ENCODE measurements around the gene RNF113B.

Gene RNF113B

DNA sequence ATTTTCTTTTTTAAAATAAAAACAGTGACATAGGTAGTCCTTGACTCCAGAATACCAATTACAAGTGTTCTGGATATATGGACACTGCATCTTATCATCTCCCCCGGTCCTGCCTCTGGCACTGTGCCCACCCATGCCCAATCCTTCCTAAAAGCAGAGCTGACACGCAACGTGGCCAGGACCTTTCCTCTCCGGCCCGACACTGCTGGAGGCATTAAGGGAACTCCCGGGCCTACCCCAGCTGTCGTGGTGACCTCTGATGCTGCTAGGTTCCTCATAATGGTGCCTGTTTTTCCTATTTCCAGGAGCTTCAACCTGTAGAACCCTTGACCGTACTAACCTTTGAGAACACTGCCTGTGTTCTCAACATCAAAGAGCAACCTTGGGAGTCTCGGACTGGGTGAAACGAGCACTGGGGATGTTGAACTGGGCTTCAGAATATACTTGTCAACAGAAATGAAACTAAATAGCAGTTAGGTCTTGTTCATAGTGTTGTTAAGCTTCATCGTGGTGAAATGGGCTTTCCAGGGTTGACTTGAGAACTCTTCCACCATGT is 13.9 kb upstream of the RNF113B start:
- Mint-ChIP-seq H3K4me1 (no peaks in the 10 kb centered on the region), H3K4me3 (no peak overlapping the region), H3K27ac (no peak overlapping the region), H3K9me3 (no peaks in the 10 kb centered on the region), H3K36me3 (no peaks in the 10 kb centered on the region)
- no peak for DNase-seq (ENCODE audit: low spot score in 2 of 2)
- no peak for ATAC-seq

DNA sequence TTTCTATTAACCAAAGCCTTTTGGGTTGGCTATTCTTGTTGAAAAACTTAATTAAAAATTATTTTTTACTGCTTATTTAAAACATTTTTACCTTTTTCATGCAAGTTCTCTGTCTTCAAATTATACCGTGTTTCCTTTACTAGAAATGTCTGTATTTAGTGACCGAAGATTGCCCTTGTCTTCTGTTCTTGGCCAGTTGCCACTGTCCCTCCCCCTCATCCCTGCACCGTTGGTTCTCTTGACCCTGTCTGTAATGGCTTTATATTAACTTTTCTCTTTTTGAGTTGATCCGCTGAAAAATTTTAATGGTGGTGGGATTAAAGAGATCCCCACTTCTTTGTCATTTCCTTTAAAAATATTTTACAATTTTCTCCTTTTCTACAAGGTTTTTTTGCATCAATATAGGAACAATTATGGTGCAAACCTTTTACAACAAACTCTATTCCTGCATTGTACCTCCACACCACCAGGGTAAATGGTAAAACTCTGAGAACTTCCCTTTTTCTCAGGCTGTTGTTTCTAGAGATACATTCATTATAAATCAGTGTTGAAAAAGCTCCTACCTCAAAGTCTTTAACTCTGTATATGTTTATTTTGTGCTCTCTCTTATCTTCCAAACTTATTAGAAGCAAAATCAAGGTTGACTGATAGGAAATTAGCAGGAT is 12.9 kb upstream of the RNF113B start:
- ATAC-seq, result no peak
- Mint-ChIP-seq H3K4me1 (no peaks in the 10 kb centered on the region), H3K9me3 (no peaks in the 10 kb centered on the region), H3K27ac (no peak overlapping the region), H3K36me3 (no peaks in the 10 kb centered on the region), H3K4me3 (no peak overlapping the region)
- DNase-seq (ENCODE audit: low spot score in 2 of 2), result no peak

DNA sequence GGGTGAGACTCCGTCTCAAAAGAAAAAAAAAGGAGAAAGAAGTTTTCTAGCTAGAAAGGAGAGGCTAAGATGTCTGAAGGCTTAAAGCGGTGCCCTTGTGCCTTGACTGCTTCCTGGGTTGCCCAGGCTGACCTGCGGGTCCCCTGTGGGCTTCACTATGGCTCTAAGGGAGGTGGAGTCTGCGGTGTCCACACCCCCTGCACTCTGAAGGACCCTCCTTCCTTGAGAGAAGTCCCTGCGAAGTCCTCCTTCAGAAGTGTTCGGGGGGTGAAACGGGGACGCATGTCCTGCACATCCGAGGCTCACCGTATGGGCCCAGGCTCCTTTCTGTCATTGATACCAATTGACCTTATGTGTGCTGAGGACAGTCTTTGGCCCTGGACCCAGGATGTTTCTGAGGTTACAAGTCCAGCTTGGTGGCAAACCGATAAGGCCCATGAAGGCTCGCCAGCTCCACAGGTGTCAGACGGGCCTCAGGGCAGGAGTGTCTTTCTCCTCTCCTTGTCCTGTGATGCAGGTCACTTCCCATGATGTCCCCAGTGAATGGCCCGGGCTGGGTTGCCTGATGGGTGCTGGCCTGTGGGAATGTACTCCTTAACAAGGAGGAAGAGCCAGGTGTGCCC is 11.6 kb upstream of the RNF113B start:
- no peak overlapping the region for H3K4me3 Mint-ChIP-seq
- DNase-seq (ENCODE audit: low spot score in 2 of 2), result no peak
- no peak for ATAC-seq
- no peaks in the 10 kb centered on the region for H3K4me1 Mint-ChIP-seq
- H3K36me3 Mint-ChIP-seq, result no peaks in the 10 kb centered on the region
- no peaks in the 10 kb centered on the region for H3K9me3 Mint-ChIP-seq
- no peak overlapping the region for H3K27ac Mint-ChIP-seq

DNA sequence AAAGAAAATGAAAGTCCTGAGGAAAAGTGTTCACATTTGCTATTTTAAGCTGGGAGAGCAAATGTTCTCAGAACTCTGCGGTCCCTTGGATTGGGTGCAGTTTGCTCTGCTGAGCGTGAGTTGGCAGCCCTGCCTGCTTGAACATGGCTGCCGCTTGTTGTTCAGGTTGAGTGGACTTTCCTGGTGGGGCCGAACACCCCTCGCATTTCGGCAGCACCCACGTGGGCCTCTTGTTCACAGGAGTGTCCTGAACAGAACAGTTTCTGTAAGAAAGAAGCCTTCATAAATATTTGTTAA is 10.8 kb upstream of the RNF113B start:
- Mint-ChIP-seq H3K4me3 (no peak overlapping the region), H3K9me3 (no peaks in the 10 kb centered on the region), H3K27ac (no peak overlapping the region), H3K36me3 (no peaks in the 10 kb centered on the region), H3K4me1 (no peaks in the 10 kb centered on the region)
- no peak for ATAC-seq
- DNase-seq (ENCODE audit: low spot score in 2 of 2), result no peak

DNA sequence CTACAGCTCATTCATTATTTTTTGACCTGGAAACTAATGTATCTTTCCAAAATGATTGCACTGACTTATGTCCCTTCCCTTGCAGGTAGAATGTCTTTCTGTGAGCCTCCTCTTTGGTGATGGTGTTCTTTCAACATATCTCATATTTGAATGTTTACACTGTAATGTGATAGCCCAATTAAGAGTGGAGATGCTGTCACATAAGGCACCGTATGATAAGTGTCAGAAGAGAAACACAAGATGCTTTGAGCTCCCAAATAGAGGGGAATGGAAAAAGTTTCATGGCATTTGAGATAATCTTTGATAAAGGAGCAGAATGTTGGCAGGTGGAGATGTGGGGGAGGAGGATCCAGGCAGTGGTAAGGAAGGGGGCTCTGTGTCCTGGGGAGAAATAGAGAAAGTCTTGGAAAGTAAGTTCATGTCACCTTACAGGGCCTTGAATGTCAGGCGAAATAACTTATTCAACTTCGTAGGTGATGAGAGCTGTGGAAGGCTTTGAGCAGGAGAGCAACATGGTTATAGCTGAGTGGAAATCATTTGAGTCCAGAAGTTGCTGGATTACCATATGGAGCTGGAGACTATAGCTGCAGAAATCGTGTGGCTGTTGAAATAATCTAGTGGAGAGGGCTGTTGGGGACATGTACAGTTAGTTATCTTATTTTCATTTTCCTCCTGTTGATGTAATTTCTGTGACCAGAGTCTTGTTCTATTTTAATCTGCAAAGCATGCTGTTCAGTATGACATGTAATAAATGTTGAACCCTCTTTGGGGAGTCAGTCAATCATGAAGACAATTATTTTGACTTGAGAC is 10.3 kb upstream of the RNF113B start:
- H3K27ac Mint-ChIP-seq, result no peak overlapping the region
- H3K4me1 Mint-ChIP-seq, result no peaks in the 10 kb centered on the region
- ATAC-seq, result no peak

DNA sequence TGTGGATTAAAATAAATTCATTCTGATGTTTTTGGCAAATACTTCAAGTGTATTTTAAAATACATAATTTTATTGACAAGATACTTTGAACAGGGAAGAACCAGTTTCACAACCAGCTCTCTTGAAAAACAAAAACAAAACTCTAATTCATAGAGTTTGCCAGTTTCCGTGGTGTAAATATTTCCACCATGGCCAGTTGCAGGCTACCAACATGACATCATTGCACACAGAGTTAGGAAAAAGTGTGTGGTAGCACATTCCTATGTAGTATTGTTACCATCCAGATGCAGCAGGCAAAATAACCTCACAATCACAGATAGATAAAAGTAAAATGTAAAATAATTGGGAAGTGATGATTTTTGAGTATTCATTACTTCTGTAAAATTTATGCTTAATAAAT is 7.7 kb upstream of the RNF113B start:
- Mint-ChIP-seq H3K4me1 (no peaks in the 10 kb centered on the region), H3K36me3 (no peaks in the 10 kb centered on the region), H3K4me3 (no peak overlapping the region), H3K27ac (no peak overlapping the region), H3K9me3 (no peaks in the 10 kb centered on the region)
- DNase-seq (ENCODE audit: low spot score in 2 of 2), result no peak
- ATAC-seq, result no peak

More for the DNA sequence above, 10.3 kb upstream of the RNF113B start:
- Mint-ChIP-seq H3K4me3 (no peak overlapping the region), H3K36me3 (no peaks in the 10 kb centered on the region), H3K9me3 (no peaks in the 10 kb centered on the region)
- DNase-seq (ENCODE audit: low spot score in 2 of 2), result no peak

DNA sequence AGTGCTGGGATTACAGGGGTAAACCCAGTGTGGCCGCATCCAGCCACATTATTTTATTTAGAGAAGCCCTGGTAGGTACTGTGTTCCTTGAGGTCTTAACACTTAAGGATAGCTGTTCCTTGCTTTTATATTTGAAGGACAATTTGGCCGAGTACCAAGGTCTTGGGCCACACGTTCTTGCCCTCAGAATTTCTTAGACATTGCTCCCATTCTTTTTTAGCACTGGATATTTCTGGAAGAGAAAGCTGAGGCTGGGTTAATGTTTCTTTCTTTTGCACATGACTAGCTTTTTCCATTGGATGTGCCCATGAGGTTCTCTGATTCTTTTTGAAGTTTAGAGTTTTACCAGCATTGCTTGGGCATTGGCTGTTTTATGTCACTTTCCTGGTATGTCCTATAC is 5.5 kb upstream of the RNF113B start:
- H3K4me1 Mint-ChIP-seq, result no peaks in the 10 kb centered on the region
- H3K27ac Mint-ChIP-seq, result no peak overlapping the region
- no peak for ATAC-seq
- no peaks in the 10 kb centered on the region for H3K36me3 Mint-ChIP-seq
- H3K4me3 Mint-ChIP-seq, result no peak overlapping the region
- H3K9me3 Mint-ChIP-seq, result no peaks in the 10 kb centered on the region
- no peak for DNase-seq (ENCODE audit: low spot score in 2 of 2)

DNA sequence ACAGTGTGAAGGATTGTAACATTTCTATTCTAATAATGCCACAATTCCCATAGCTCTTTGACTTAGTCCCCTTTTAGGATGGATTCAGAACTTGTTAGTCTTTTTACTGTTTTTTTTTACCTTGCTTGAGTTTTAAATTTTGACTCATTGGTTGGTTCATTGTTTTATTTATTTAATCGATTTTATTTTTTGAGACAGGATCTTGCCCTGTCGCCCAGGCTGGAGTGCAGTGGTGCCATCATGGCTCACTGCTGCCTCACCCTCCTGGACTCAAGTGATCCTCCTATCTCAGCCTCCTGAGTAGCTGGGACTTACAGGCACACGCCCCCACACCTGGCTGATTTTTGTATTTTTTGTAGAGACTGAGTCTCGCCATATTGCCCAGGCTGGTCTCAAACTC is 5.1 kb upstream of the RNF113B start:
- no peak overlapping the region for H3K4me3 Mint-ChIP-seq
- H3K27ac Mint-ChIP-seq, result no peak overlapping the region
- no peaks in the 10 kb centered on the region for H3K36me3 Mint-ChIP-seq
- no peaks in the 10 kb centered on the region for H3K9me3 Mint-ChIP-seq
- DNase-seq (ENCODE audit: low spot score in 2 of 2), result no peak
- no peak for ATAC-seq
- no peaks in the 10 kb centered on the region for H3K4me1 Mint-ChIP-seq

DNA sequence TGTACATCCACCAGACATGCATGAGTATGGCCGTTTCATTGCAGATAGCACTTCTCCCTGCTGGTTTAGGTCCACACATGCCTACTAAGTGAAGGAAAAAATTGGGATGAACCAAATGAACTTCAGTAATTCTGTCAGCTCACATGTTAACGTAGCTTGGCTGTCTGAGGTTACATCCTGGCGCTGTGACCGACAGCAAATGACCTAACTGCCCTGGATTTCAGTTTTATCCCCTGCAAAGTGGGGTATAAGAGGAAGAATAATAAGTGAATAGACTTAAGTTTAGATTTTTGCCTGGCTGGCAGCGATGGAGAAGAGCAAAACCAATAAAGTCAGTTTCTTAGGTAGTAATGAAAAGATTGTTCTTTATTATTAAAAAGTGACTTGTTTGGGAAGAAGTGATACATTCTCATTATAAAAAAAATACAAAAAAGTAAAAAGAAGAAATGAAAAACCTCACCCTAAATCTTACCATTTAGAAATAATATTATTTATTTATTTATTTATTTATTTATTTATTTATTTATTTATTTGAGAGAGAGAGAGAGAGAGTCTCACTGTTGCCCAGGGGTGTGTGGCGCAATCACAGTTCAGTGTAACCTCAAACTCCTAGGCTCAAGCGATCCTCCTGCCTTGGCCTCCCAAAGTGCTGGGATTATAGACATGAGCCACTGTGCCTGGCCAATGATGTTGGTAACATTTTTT is 4.2 kb upstream of the RNF113B start:
- Mint-ChIP-seq H3K27ac (no peak overlapping the region), H3K36me3 (no peaks in the 10 kb centered on the region), H3K9me3 (no peaks in the 10 kb centered on the region), H3K4me3 (no peak overlapping the region), H3K4me1 (no peaks in the 10 kb centered on the region)
- no peak for ATAC-seq
- DNase-seq (ENCODE audit: low spot score in 2 of 2), result no peak

DNA sequence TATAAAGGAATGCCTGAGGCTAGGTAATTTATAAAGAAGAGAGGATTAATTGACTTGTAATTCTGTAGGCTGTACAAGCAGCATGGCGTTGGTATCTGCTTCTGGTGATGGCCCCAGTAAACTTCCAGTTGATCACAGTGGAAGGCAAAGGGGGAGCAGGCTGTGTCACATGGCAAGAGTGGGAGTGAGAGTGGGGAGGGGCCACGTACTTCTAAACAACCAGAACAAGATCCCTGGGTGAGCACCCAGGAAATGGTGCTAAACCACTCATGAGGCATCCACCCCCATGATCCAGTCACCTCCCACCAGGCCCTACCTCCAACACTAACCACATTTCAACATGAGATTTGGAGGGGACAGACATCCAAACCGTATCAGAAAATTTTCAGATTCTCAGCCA is 3.0 kb upstream of the RNF113B start:
- H3K4me1 Mint-ChIP-seq, result no peaks in the 10 kb centered on the region
- DNase-seq (ENCODE audit: low spot score in 2 of 2) (no peak), ATAC-seq (no peak)
- no peak overlapping the region for H3K27ac Mint-ChIP-seq
- H3K9me3 Mint-ChIP-seq, result no peaks in the 10 kb centered on the region
- no peaks in the 10 kb centered on the region for H3K36me3 Mint-ChIP-seq
- no peak overlapping the region for H3K4me3 Mint-ChIP-seq

DNA sequence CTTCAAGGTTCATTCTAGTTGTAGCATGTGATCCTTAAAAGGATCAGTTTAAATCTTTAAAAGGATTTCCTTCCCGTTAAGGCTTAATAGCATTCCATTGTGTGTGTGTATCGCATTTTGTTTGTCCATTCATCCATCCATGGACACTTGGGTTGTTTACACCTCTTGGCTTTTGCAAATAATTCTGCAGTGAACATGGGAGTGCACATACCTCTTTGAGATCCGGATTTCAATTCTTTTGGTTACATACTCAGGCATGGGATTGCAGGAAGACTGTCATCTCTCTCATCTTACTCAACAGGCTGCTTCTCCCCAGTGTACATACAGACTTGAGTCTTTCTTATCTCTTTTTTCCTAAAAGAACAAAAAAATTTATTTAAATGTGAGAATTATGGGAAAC is 1.2 kb downstream of the RNF113B start:
- Mint-ChIP-seq H3K4me1 (no peaks in the 10 kb centered on the region), H3K36me3 (no peaks in the 10 kb centered on the region), H3K27ac (no peak overlapping the region), H3K9me3 (no peaks in the 10 kb centered on the region), H3K4me3 (no peak overlapping the region)
- ATAC-seq (no peak), DNase-seq (ENCODE audit: low spot score in 2 of 2) (no peak)

DNA sequence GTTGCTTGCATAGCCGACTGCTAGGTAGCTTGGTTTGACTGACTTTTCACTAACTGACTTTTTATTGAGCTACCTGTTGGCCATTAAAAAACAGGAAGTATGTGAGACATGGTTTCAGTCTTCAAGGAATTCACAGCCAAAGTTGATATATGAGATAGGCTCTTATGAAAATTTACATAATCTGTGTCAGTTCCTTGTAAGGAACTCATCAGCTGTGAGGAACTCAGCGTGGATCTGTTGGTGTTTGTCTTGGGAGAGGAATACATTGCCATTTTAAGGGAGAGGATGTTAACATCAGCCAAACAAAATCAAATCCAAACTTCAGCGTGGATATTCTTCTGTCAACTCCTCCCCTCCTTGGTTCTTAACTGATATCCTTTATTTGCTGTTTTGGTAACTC is 2.0 kb downstream of the RNF113B start:
- DNase-seq (ENCODE audit: low spot score in 2 of 2) (no peak), ATAC-seq (no peak)
- H3K27ac Mint-ChIP-seq, result no peak overlapping the region
- no peaks in the 10 kb centered on the region for H3K9me3 Mint-ChIP-seq
- no peaks in the 10 kb centered on the region for H3K36me3 Mint-ChIP-seq
- no peak overlapping the region for H3K4me3 Mint-ChIP-seq
- no peaks in the 10 kb centered on the region for H3K4me1 Mint-ChIP-seq

DNA sequence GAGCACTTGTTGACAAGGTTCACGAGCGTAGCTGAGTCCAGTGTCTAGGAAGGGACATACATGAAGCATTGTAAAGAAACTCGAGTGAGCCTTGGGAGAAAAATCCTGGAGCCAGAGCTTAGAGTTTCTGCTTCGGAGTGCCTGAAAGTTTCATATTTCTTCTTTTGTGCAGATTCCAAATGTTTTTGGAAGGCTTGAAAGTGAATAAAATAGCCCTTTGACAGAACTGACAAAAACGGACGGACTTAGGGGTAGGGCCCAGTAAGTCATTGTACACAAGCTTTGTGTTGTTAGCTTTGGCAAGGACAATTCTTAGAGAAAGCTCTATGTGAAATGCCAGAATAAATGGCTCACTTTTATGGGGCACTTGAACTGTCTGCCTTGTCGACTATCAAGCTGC is 2.8 kb downstream of the RNF113B start:
- no peaks in the 10 kb centered on the region for H3K9me3 Mint-ChIP-seq
- ATAC-seq, result no peak
- H3K4me3 Mint-ChIP-seq, result no peak overlapping the region
- no peaks in the 10 kb centered on the region for H3K4me1 Mint-ChIP-seq
- no peaks in the 10 kb centered on the region for H3K36me3 Mint-ChIP-seq
- no peak for DNase-seq (ENCODE audit: low spot score in 2 of 2)
- H3K27ac Mint-ChIP-seq, result no peak overlapping the region

DNA sequence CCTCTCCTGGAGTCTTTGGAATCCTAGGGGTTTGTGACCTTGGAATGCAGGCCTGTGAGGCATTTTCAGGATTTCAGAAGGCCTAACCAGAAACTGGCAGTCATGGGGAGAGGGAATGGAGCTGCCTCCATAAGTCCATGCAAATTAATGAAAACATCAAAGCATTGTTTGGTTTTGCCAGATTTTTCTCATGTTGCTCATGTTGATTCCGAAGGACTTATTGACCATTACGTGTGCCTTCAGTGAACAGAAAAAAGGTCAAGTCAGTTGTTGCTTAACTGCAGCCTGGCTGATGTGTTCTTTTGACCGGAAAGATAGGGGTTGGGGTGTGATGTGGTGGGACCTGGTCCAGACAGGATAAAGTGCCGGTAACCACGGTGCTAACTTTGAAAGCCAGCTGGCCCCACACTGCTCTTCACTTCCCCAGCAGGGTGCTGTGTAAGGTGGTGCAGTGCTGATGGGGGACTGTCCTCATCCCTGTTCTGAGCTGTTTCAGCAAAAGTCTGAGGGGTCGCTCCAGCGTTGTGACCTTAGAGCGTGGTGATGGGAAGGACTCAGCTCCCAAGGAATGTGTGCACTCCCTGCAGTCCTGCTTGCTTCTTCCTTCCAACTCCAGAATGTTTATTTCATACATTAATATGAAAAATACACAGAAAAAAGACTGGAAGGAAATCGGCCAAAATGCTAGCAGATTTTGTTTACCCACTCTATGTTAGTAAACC is 3.5 kb downstream of the RNF113B start:
- H3K36me3 Mint-ChIP-seq, result no peaks in the 10 kb centered on the region
- H3K9me3 Mint-ChIP-seq, result no peaks in the 10 kb centered on the region
- no peaks in the 10 kb centered on the region for H3K4me1 Mint-ChIP-seq
- ATAC-seq, result peak; percentile 31
- no peak overlapping the region for H3K27ac Mint-ChIP-seq
- no peak overlapping the region for H3K4me3 Mint-ChIP-seq
- no peak for DNase-seq (ENCODE audit: low spot score in 2 of 2)
